Measurements from ENCODE around the gene ARHGAP8. TPM values are rescaled to one million over a fixed set of nuclear protein-coding genes. Genes with fewer than 3 reads are reported as not detected.

The ARHGAP8 gene
- total RNA-seq, 2 donors from 2014 or later: 0.24 TPM; not detected in 1

DNA sequence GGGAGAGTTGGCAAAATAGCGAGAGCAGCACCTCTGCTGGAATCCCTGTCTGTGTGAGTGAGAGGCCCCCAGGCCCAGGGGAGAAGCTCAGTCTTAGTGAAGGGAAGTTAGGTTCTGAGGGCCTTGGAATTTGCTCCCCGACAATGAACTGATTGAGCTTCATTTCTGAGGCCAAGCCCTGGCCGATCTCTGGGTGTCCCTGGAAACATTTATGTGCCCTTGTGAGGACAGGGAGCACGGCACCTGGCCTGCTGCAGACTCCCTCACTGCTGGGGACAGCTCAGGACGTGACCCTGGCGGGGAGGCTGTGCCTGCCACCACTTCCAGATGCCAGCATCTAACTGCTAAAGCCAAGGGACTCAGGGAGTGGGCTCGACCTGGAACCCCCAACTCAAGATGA, 52.0 kb downstream of the ARHGAP8 start:
- Histone ChIP-seq H3K4me3 (no peak overlapping the region), H3K36me3 (no peaks in the 10 kb centered on the region), H3K27ac (no peak overlapping the region), H3K9me3 (no peaks in the 10 kb centered on the region), H3K4me1 (no peaks in the 10 kb centered on the region), H3K27me3 (no peaks in the 10 kb centered on the region)
- TF ChIP-seq, protein P1, sequence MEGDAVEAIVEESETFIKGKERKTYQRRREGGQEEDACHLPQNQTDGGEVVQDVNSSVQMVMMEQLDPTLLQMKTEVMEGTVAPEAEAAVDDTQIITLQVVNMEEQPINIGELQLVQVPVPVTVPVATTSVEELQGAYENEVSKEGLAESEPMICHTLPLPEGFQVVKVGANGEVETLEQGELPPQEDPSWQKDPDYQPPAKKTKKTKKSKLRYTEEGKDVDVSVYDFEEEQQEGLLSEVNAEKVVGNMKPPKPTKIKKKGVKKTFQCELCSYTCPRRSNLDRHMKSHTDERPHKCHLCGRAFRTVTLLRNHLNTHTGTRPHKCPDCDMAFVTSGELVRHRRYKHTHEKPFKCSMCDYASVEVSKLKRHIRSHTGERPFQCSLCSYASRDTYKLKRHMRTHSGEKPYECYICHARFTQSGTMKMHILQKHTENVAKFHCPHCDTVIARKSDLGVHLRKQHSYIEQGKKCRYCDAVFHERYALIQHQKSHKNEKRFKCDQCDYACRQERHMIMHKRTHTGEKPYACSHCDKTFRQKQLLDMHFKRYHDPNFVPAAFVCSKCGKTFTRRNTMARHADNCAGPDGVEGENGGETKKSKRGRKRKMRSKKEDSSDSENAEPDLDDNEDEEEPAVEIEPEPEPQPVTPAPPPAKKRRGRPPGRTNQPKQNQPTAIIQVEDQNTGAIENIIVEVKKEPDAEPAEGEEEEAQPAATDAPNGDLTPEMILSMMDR (IDR thresholded peaks at IDR 0.05): no peak
- no peak for DNase-seq (ENCODE audit: low spot score)

DNA sequence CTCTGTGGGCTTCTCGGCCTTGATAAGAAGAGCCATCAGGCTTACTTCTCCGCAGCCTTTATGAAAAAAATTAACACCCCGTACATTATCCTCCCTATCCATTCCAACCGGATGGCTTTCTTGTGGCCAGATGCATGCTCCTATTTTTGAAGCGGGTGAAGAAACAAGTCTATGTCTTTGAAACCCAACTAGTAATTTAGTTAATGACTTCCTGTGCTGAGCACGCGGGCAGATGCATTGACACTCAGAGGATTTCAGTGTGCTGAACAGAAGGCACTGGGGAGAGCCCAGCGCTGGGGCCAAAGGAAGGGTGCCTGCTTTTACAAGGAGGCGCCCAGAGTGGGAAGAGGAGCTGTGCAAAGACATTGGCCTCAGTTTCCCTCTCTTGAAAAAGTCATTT, 53.3 kb downstream of the ARHGAP8 start:
- TF ChIP-seq, protein P1 (IDR thresholded peaks at IDR 0.05): no peak
- Histone ChIP-seq H3K27me3 (no peaks in the 10 kb centered on the region), H3K4me3 (no peak overlapping the region), H3K36me3 (no peaks in the 10 kb centered on the region), H3K27ac (no peak overlapping the region), H3K9me3 (no peaks in the 10 kb centered on the region), H3K4me1 (no peaks in the 10 kb centered on the region)
- DNase-seq (ENCODE audit: low spot score): no peak

DNA sequence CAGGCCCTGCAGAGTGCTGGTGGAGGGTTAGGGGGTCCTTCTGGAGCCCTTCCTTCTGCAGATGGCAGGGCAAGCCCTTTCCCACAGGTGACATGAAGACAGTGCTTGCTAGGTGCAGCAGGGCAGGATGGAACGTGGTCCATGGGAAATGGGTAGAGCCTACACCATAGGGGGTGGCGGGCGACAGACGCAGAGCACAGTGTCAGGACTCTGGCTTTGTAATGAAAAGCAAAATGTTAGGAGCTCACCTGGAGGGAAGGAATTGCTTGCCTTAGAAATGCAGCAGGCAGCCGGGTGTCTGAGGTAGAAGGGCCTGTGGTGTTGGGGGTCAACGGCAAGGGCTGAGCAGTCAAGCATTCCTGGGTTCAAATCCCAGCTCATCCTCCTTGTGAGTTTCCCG, 54.9 kb downstream of the ARHGAP8 start:
- Histone ChIP-seq H3K27ac (no peak overlapping the region), H3K27me3 (no peaks in the 10 kb centered on the region), H3K4me1 (no peaks in the 10 kb centered on the region), H3K4me3 (no peak overlapping the region), H3K9me3 (no peaks in the 10 kb centered on the region), H3K36me3 (no peaks in the 10 kb centered on the region)
- DNase-seq (ENCODE audit: low spot score): no peak
- TF ChIP-seq, protein P1 (IDR thresholded peaks at IDR 0.05): no peak

DNA sequence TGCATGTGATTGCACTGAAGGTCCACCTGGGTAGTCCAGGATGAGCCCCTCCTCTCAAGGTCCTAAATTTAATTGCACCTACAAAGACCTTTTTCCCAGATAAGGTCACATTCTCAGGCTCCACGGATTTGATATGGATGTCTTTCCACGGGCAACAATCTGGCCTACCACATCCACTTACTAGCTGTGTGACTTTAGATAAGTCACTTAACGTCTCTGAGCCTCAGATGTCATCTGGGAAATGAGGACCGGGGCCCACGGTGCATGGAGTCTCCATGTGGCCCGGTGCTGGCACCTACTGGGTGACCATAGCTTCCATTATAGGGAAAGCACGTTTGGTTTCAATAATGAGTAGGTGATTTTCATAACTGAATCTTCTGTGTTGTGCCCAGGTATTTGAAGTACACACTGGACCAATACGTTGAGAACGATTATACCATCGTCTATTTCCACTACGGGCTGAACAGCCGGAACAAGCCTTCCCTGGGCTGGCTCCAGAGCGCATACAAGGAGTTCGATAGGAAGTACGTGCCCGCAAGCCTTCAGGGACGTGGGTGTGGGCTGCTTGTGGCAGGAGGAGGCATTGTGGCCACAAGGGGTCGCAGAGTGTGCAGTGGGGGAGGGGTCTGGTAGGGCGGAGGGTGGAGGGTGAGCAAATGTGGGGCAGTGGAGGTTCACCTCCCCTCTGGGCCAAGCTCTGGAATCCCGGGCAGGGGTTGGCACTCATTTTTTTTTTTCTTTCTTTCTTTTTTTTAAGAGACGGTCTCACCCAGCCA, 55.7 kb downstream of the ARHGAP8 start:
- no peak overlapping the region for H3K4me3 ChIP-seq
- no peaks in the 10 kb centered on the region for H3K4me1 ChIP-seq
- H3K9me3 ChIP-seq: peaks cover 0 to 4% of the 10 kb centered on the region in 2 donors
- DNase-seq (ENCODE audit: low spot score): no peak
- no peaks in the 10 kb centered on the region for H3K27me3 ChIP-seq
- no peak overlapping the region for H3K27ac ChIP-seq
- TF ChIP-seq, protein P1 (IDR thresholded peaks at IDR 0.05): no peak
- no peaks in the 10 kb centered on the region for H3K36me3 ChIP-seq

DNA sequence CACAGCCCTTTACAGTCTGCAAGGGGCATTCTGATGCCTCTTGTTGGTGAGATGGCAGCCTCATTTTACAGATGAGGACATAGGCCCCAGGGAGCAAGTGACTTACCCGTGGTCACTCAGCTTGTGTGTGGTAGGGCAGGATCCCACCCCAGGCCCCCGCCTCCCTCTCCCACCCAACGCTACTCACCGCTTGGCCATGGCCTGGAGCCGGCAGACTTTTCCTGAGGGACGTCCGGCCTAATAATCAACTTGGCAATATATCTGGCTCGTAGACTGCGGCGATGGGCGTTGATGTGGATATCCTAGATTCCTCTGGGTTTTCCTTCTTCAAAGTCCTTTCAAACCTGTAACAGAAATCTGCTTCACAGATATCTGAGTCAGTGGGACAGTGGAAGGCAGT, 57.1 kb downstream of the ARHGAP8 start:
- no peaks in the 10 kb centered on the region for H3K27me3 ChIP-seq

More for the DNA sequence above, 57.1 kb downstream of the ARHGAP8 start:
- Histone ChIP-seq H3K36me3 (no peaks in the 10 kb centered on the region), H3K4me1 (no peaks in the 10 kb centered on the region), H3K4me3 (no peak overlapping the region), H3K27ac (no peak overlapping the region), H3K9me3 (peaks cover 0 to 4% of the 10 kb centered on the region in 2 donors)
- DNase-seq (ENCODE audit: low spot score): no peak
- TF ChIP-seq, protein P1 (IDR thresholded peaks at IDR 0.05): no peak

Data from right atrium auricular region (tissue), 2 donors.